Parathyroid adenoma (tissue), 2 donors: ENCODE results near the gene CYBA.

Source experiments
- H2AFZ ChIP-seq: fragments of 300-600 bp; sonication (generic); one replicate; pipeline ENCODE4 v1.7.0; 2017; ENCODE audit warnings: antibody characterized with exemption, mild to moderate bottlenecking
- H3K27ac ChIP-seq: fragments of 300-600 bp; sonication (generic); one replicate; pipeline ENCODE4 v1.7.0; 2017
- H3K27me3 ChIP-seq: fragments of 300-600 bp; sonication (generic); one replicate; pipeline ENCODE4 v1.7.0; 2017; ENCODE audit warnings: low read length; ENCODE audit not compliant: control insufficient read depth, insufficient read depth
- H3K36me3 ChIP-seq: fragments of 300-600 bp; sonication (generic); one replicate; pipeline ENCODE4 v1.7.0; 2017; ENCODE audit warnings: low read length; ENCODE audit not compliant: control insufficient read depth, insufficient read depth
- H3K4me1 ChIP-seq: fragments of 300-600 bp; sonication (generic); one replicate; pipeline ENCODE4 v1.7.0; 2017; ENCODE audit warnings: control low read depth
- H3K4me2 ChIP-seq: fragments of 300-600 bp; sonication (generic); one replicate; pipeline ENCODE4 v1.7.0; 2017; ENCODE audit warnings: low read length
- H3K4me3 ChIP-seq: fragments of 300-600 bp; sonication (generic); one replicate; pipeline ENCODE4 v1.7.0; 2017; ENCODE audit warnings: low read depth, low read length
- H3K79me2 ChIP-seq: fragments of 300-600 bp; sonication (generic); one replicate; pipeline ENCODE4 v1.7.0; 2017; ENCODE audit warnings: control low read depth
- H3K9ac ChIP-seq: fragments of 300-600 bp; sonication (generic); one replicate; pipeline ENCODE4 v1.7.0; 2017; ENCODE audit warnings: mild to moderate bottlenecking
- H3K9me3 ChIP-seq: fragments of 300-600 bp; sonication (generic); one replicate; pipeline ENCODE4 v1.7.0; 2017; ENCODE audit warnings: low read length; ENCODE audit not compliant: control insufficient read depth
- CTCF ChIP-seq: fragments of 300-600 bp; sonication (generic); IDR thresholded peaks from one replicate; pipeline ENCODE4 v1.7.0; 2017; ENCODE audit warnings: antibody characterized with exemption, mild to moderate bottlenecking
- donor health status: primary hyperparathyroidism.

Gene CYBA

GRCh38 chr16:88697116-88697830 lies 46.4 kb upstream of the CYBA start:
- Histone ChIP-seq H3K9ac (no peak overlapping the region), H3K9me3 (no peaks in the 10 kb centered on the region), H3K27ac (no peak overlapping the region), H2AFZ (no peak overlapping the region), H3K79me2 (no peaks in the 10 kb centered on the region), H3K27me3 (no peaks in the 10 kb centered on the region), H3K4me2 (no peak overlapping the region), H3K4me1 (no peaks in the 10 kb centered on the region), H3K36me3 (no peaks in the 10 kb centered on the region), H3K4me3 (no peak overlapping the region)
- TF ChIP-seq CTCF, result no peak

GRCh38 chr16:88696441-88696840 lies 45.6 kb upstream of the CYBA start:
- Histone ChIP-seq H3K36me3 (no peaks in the 10 kb centered on the region), H2AFZ (no peak overlapping the region), H3K4me2 (no peak overlapping the region), H3K79me2 (no peaks in the 10 kb centered on the region), H3K4me3 (no peak overlapping the region), H3K27me3 (no peaks in the 10 kb centered on the region), H3K9me3 (no peaks in the 10 kb centered on the region), H3K9ac (no peak overlapping the region), H3K4me1 (no peaks in the 10 kb centered on the region), H3K27ac (no peak overlapping the region)
- no peak for TF ChIP-seq CTCF

- TF ChIP-seq CTCF, result no peak
- Histone ChIP-seq H3K79me2 (no peaks in the 10 kb centered on the region), H3K4me1 (no peaks in the 10 kb centered on the region), H3K9ac (no peak overlapping the region), H3K4me3 (no peak overlapping the region), H3K4me2 (no peak overlapping the region), H3K9me3 (no peaks in the 10 kb centered on the region), H3K27me3 (no peaks in the 10 kb centered on the region), H2AFZ (no peak overlapping the region), H3K27ac (no peak overlapping the region), H3K36me3 (no peaks in the 10 kb centered on the region)
Observed at GRCh38 chr16:88695753-88696152, 44.9 kb upstream of the CYBA start.

GRCh38 chr16:88695218-88695617 lies 44.4 kb upstream of the CYBA start:
- Histone ChIP-seq H3K4me2 (no peak overlapping the region), H3K27me3 (no peaks in the 10 kb centered on the region), H3K9me3 (no peaks in the 10 kb centered on the region), H3K79me2 (no peaks in the 10 kb centered on the region), H3K27ac (no peak overlapping the region), H3K4me3 (no peak overlapping the region), H3K36me3 (no peaks in the 10 kb centered on the region), H2AFZ (no peak overlapping the region), H3K9ac (no peak overlapping the region), H3K4me1 (no peaks in the 10 kb centered on the region)
- no peak for TF ChIP-seq CTCF
